ENCODE results near the gene ZGPAT. TPM values are rescaled to one million over a fixed set of nuclear protein-coding genes. Genes with fewer than 3 reads are reported as not detected.
A peak's percentile ranks its signal among the peaks of the same experiment; 100 is the strongest.
"Not testable (repeated sequence)": the region's sequence is repeated elsewhere in the genome, so short reads cannot be mapped to it uniquely, and the experiment has no call there.

The ZGPAT gene, protein sequence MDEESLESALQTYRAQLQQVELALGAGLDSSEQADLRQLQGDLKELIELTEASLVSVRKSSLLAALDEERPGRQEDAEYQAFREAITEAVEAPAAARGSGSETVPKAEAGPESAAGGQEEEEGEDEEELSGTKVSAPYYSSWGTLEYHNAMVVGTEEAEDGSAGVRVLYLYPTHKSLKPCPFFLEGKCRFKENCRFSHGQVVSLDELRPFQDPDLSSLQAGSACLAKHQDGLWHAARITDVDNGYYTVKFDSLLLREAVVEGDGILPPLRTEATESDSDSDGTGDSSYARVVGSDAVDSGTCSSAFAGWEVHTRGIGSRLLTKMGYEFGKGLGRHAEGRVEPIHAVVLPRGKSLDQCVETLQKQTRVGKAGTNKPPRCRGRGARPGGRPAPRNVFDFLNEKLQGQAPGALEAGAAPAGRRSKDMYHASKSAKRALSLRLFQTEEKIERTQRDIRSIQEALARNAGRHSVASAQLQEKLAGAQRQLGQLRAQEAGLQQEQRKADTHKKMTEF
- total RNA-seq (2021; fragmentation: NEBNext Ultra II Directional; extraction: Animal tissue kit (Norgen Biotek cat#: 25700)): 10 to 100 TPM; 18.3 to 22.9 (median 19.6) TPM
- long read RNA-seq, transcript ZGPAT-202 (7 exons, 1,871 nt): major isoform, 19 of 32 reads
- long read RNA-seq, partial matches to known transcripts: 4 of 32 reads
- long read RNA-seq, other reads (novel, unspliced or antisense): 1 of 32 reads

DNA sequence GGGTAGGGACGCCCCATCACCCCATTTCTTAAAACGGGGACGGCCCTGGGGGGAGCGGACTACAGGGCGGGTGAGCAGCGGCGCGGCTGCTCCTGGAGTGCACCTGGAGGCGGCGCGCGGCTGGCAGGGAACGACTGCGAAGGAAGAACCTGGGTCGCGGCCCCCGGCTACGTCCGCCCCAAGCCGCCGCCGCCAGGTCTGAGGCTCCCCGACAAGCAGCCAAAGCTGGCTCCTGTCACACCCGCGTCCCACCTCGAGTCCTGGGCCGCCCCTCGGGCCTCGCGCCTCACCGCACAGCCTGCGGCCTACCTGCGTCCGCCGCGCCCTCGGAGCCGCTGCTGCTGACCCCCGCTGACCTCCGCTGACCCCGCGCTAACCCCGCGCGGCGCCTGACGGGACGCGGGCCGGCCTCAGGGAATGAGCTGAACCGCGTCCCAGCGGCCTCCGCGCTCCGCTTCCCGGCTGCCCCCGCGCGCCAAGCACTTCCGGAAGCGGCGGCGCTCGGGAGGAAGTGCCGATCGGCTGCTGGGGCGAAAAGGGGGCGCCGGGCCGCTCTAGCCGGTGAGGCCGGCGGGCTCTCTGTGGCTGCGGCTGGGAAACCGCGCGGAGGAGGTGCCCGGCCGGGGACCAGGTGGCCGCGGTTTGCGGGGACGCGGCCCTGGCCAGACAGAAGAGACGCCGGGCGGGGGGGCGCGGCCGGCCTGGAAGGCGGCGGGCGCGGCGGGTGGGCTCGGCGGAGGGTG, at the start of gene ZGPAT, which contains the start of gene ARFRP1:
Gene ZGPAT, plus strand, starts transcription at position 482 of the 743 bp plus-strand sequence. CDS start 542 bp downstream, outside the sequence.
Gene ARFRP1, minus strand, starts transcription at position 419 of the 743 bp plus-strand sequence. CDS start 885 bp downstream, outside the sequence.
- peaks cover 44% of the 10 kb centered on the region for H3K36me3 Mint-ChIP-seq (ENCODE audit: low read depth)

GRCh38 chr20:63658749-63659187, 49.1 kb upstream of the ZGPAT start:
- peak overlapping the region; percentile 99 for H3K4me3 Mint-ChIP-seq
- H3K4me1 Mint-ChIP-seq (ENCODE audit: low read depth): peaks cover 16% of the 10 kb centered on the region
- H3K27ac Mint-ChIP-seq: peak overlapping the region; percentile 92
- DNase-seq: peak; percentile 28
- peaks cover 12% of the 10 kb centered on the region for H3K27me3 Mint-ChIP-seq (ENCODE audit: insufficient read depth)
- TF ChIP-seq CTCF (IDR thresholded peaks at IDR 0.05): no peak
- H3K36me3 Mint-ChIP-seq (ENCODE audit: low read depth): peaks cover 7% of the 10 kb centered on the region; the same call in 1 of the 2 replicates
- no peaks in the 10 kb centered on the region for H3K9me3 Mint-ChIP-seq

More for the DNA sequence above, at the start of gene ZGPAT, which contains the start of gene ARFRP1:
- H3K27ac Mint-ChIP-seq: peak within 1 kb of the TSS; percentile 79
- peak; percentile 58 for DNase-seq
- H3K9me3 Mint-ChIP-seq: peaks cover 6% of the 10 kb centered on the region
- peak within 1 kb of the TSS; percentile 94 for H3K4me3 Mint-ChIP-seq
- TF ChIP-seq CTCF (IDR thresholded peaks at IDR 0.05): no peak
- H3K4me1 Mint-ChIP-seq (ENCODE audit: low read depth): peaks cover 33% of the 10 kb centered on the region
- H3K27me3 Mint-ChIP-seq (ENCODE audit: insufficient read depth): peaks cover 2% of the 10 kb centered on the region; the same call in 1 of the 2 replicates

DNA sequence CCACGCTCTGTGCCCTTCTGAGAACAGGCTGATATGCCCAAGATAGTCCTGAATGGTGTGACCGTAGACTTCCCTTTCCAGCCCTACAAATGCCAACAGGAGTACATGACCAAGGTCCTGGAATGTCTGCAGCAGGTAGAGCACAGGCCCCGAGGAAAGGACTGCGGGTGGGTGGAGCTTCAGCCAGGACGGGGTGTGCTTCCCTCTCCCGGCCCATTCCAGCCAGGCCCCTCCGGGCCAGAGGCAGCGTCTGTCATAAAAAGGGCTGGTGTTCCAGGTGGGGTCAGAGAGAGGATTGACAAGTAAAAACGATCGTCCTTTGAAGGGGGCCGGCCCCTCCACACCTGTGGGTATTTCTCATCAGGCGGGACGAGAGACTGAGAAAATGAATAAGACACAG, 48.5 kb upstream of the ZGPAT start:
- Mint-ChIP-seq H3K9me3 (no peaks in the 10 kb centered on the region), H3K4me3 (peak overlapping the region; percentile 99), H3K36me3 (ENCODE audit: low read depth) (peaks cover 7% of the 10 kb centered on the region; the same call in 1 of the 2 replicates), H3K27me3 (ENCODE audit: insufficient read depth) (peaks cover 10% of the 10 kb centered on the region), H3K27ac (peak overlapping the region; percentile 92; the same call in 1 of the 2 replicates), H3K4me1 (ENCODE audit: low read depth) (peaks cover 16% of the 10 kb centered on the region)
- no peak for DNase-seq
- TF ChIP-seq CTCF (IDR thresholded peaks at IDR 0.05): no peak

GRCh38 chr20:63660174-63660573, 47.7 kb upstream of the ZGPAT start:
- not testable (repeated sequence) for H3K27me3 Mint-ChIP-seq (ENCODE audit: insufficient read depth); H3K36me3 Mint-ChIP-seq (ENCODE audit: low read depth); H3K9me3 Mint-ChIP-seq; DNase-seq
- Mint-ChIP-seq H3K4me1 (ENCODE audit: low read depth) (peaks cover 16% of the 10 kb centered on the region), H3K4me3 (peak overlapping the region; percentile 99; the same call in 1 of the 2 replicates), H3K27ac (peak overlapping the region; percentile 16; the same call in 1 of the 2 replicates)

- peaks cover 7% of the 10 kb centered on the region; the same call in 1 of the 2 replicates for H3K36me3 Mint-ChIP-seq (ENCODE audit: low read depth)
- no peaks in the 10 kb centered on the region for H3K9me3 Mint-ChIP-seq
- H3K4me3 Mint-ChIP-seq: no peak overlapping the region
Observed at GRCh38 chr20:63660622-63661021, 47.2 kb upstream of the ZGPAT start.

More at GRCh38 chr20:63660622-63661021, 47.2 kb upstream of the ZGPAT start:
- Mint-ChIP-seq H3K4me1 (ENCODE audit: low read depth) (peaks cover 16% of the 10 kb centered on the region), H3K27ac (no peak overlapping the region), H3K27me3 (ENCODE audit: insufficient read depth) (peaks cover 6% of the 10 kb centered on the region)
- no peak for TF ChIP-seq CTCF (IDR thresholded peaks at IDR 0.05)
- no peak for DNase-seq

Data from HFFc6 (cell line).